ENCODE measurements around the gene UMAD1.

DNA sequence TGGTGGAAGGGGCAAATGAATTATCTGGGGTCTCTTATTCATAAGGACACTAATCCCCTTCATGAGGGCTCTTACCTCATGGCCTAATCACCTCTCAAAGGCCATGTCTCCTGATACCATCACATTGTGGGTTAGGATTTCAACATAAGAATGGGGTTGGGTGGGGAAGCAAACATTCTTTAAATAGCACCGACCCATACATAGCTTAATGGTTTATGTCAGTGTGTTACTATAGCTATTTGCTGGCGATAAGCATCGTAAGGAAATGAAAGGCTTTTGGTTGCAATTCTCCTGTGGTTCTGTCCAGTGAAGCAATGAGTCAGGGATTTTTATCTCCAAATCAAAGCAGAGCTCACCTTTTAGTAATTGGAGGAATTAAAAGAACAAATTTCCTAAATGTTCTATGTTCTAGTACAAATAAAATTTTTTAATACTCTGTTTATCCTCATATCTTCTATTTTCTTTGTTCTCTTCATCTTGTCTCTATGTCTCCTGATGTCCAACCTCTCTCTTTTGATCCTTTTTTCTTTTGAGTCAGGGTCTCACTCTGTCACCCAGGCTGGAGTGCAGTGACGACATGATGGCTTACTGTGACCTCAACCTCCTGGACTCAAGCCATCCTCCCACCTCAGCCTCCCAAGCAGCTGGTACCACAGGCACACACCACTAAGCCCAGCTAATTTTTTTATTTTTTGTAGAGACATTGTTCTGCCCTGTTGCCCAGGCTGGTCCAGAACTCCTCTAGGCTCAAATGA is 271.0 kb downstream of the UMAD1 start:
- TF ChIP-seq, protein P1, sequence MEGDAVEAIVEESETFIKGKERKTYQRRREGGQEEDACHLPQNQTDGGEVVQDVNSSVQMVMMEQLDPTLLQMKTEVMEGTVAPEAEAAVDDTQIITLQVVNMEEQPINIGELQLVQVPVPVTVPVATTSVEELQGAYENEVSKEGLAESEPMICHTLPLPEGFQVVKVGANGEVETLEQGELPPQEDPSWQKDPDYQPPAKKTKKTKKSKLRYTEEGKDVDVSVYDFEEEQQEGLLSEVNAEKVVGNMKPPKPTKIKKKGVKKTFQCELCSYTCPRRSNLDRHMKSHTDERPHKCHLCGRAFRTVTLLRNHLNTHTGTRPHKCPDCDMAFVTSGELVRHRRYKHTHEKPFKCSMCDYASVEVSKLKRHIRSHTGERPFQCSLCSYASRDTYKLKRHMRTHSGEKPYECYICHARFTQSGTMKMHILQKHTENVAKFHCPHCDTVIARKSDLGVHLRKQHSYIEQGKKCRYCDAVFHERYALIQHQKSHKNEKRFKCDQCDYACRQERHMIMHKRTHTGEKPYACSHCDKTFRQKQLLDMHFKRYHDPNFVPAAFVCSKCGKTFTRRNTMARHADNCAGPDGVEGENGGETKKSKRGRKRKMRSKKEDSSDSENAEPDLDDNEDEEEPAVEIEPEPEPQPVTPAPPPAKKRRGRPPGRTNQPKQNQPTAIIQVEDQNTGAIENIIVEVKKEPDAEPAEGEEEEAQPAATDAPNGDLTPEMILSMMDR (IDR thresholded peaks at IDR 0.05): no peak
- TF ChIP-seq EZH2phosphoT487 (IDR thresholded peaks at IDR 0.05; ENCODE audit: borderline replicate concordance, low read depth) (no peak), RAD21 (IDR thresholded peaks at IDR 0.05; ENCODE audit: low read length) (no peak), TEAD4 (IDR thresholded peaks at IDR 0.05; ENCODE audit: borderline replicate concordance, insufficient read depth) (no peak; the same call in 1 of the 2 replicates), REST (IDR thresholded peaks at IDR 0.05; ENCODE audit: low read depth, low read length) (no peak), MXI1 (IDR thresholded peaks at IDR 0.05; ENCODE audit: low read depth, low read length) (no peak), TCF12 (IDR thresholded peaks at IDR 0.05) (peak; percentile 76), POLR2AphosphoS5 (IDR thresholded peaks at IDR 0.05; ENCODE audit: low read depth, low read length) (no peak)
- TF ChIP-seq, protein P2, sequence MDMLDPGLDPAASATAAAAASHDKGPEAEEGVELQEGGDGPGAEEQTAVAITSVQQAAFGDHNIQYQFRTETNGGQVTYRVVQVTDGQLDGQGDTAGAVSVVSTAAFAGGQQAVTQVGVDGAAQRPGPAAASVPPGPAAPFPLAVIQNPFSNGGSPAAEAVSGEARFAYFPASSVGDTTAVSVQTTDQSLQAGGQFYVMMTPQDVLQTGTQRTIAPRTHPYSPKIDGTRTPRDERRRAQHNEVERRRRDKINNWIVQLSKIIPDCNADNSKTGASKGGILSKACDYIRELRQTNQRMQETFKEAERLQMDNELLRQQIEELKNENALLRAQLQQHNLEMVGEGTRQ (IDR thresholded peaks at IDR 0.05; ENCODE audit: borderline replicate concordance, low read depth, low read length): no peak
